Tibial nerve (tissue), 4 donors: ENCODE measurements around the gene MATN4. TPM values are rescaled to one million over a fixed set of nuclear protein-coding genes. Genes with fewer than 3 reads are reported as not detected.

Source experiments
- DNase-seq, 2 donors: peaks; one replicate each; pipeline ENCODE4 v3.0.0-alpha.2; 2019; ENCODE audit warnings: low spot score in 2 of 2
- H3K27ac ChIP-seq, 4 donors: fragments of 200-600 bp; sonication (generic) in 3 of 4; one replicate each; pipeline ENCODE4 v1.5.1; 2017 to 2019; ENCODE audit warnings: mild to moderate bottlenecking in 1 of 4
- H3K27me3 ChIP-seq, 2 donors: fragments of 200-600 bp; sonication (generic) in 1 of 2; one replicate each; pipeline versions ENCODE4 v1.5.1 to v1.6.0; 2017 to 2019
- H3K36me3 ChIP-seq, 3 donors: fragments of 200-600 bp; sonication (generic); one replicate each; pipeline ENCODE4 v1.5.1; 2018 to 2019
- H3K4me1 ChIP-seq, 4 donors: fragments of 200-600 bp; sonication (generic) in 3 of 4; one replicate each; pipeline ENCODE4 v1.5.1; 2017 to 2019
- H3K4me3 ChIP-seq, 4 donors: fragments of 200-600 bp; sonication (generic) in 3 of 4; one replicate each; pipeline ENCODE4 v1.5.1; 2017 to 2019; ENCODE audit warnings: mild to moderate bottlenecking in 1 of 4, moderate library complexity in 1 of 4
- H3K9me3 ChIP-seq, 4 donors: fragments of 200-600 bp; sonication (generic) in 3 of 4; one replicate each; pipeline ENCODE4 v1.5.1; 2017 to 2019
- EP300 ChIP-seq, 2 donors: sonication (generic); formaldehyde crosslinking; IDR thresholded peaks; one replicate each; pipeline ENCODE4 v1.6.1; 2017; ENCODE audit warnings: antibody characterized with exemption in 2 of 2, mild to moderate bottlenecking in 1 of 2
- POLR2A ChIP-seq, 2 donors: fragments of 450-650 bp; IDR thresholded peaks; one replicate each; pipeline ENCODE4 v1.6.1; 2017; ENCODE audit warnings: antibody characterized with exemption in 2 of 2, mild to moderate bottlenecking in 2 of 2, moderate library complexity in 2 of 2
- WGBS, 2 donors: methylation state at CpG; one replicate each; pipeline ENCODE4 v1.1.5; 2018; 5-methylcytosine and 5-hydroxymethylcytosine counted together
- total RNA-seq, 4 donors: library from RNA; depleted of rRNA; stranded (reverse); fragments of >200 nt; gene quantifications; one replicate each; pipeline ENCODE4 v1.1.0, GENCODE V29; 2016
- TF ChIP-seq, protein P1 (sequence below), 5 experiments: fragments of 200-600 bp in 3 of 5; fragments of 450-650 bp in 2 of 5; sonication (generic) in 3 of 5; IDR thresholded peaks; one replicate each; pipeline ENCODE4 v1.5.1; 2016 to 2019; ENCODE audit warnings: antibody characterized with exemption in 5 of 5, mild to moderate bottlenecking in 3 of 5, moderate library complexity in 2 of 5

The MATN4 gene
- total RNA-seq, 4 donors from 2014 or later, result not detected

DNA sequence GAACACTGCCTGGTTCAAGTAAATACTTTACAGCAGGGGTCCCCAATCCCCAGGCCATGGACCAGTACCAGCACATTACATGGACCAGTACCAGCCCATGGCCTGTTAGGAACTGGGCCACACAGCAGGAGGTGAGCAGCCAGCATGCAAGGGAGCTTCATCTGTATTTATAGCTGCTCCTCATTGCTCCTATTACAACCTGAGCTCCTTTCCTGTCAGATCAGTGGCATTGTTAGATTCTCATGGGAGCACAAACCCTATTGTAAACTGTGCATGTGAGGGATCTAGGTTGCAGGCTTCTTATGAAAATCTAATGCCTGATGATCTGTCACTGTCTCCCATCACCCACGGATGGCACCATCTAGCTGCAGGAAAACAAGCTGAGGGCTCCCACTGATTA is 13.4 kb downstream of the MATN4 start:
- peaks cover 0 to 40% (median 4%) of the 10 kb centered on the region in 4 donors for H3K4me1 ChIP-seq
- TF ChIP-seq POLR2A (IDR thresholded peaks at IDR 0.05), result no peak
- TF ChIP-seq, protein P1, sequence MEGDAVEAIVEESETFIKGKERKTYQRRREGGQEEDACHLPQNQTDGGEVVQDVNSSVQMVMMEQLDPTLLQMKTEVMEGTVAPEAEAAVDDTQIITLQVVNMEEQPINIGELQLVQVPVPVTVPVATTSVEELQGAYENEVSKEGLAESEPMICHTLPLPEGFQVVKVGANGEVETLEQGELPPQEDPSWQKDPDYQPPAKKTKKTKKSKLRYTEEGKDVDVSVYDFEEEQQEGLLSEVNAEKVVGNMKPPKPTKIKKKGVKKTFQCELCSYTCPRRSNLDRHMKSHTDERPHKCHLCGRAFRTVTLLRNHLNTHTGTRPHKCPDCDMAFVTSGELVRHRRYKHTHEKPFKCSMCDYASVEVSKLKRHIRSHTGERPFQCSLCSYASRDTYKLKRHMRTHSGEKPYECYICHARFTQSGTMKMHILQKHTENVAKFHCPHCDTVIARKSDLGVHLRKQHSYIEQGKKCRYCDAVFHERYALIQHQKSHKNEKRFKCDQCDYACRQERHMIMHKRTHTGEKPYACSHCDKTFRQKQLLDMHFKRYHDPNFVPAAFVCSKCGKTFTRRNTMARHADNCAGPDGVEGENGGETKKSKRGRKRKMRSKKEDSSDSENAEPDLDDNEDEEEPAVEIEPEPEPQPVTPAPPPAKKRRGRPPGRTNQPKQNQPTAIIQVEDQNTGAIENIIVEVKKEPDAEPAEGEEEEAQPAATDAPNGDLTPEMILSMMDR (IDR thresholded peaks at IDR 0.05), result no peak
- no peak for TF ChIP-seq EP300 (IDR thresholded peaks at IDR 0.05)
- no peak for DNase-seq
- no peak overlapping the region for H3K4me3 ChIP-seq
- H3K9me3 ChIP-seq, result no peaks in the 10 kb centered on the region
- no peak overlapping the region for H3K27ac ChIP-seq
- no peaks in the 10 kb centered on the region for H3K27me3 ChIP-seq
- WGBS, 2 donors, result 95 to 96% methylated on average over 1 of the region's 1 CpG
- no peaks in the 10 kb centered on the region for H3K36me3 ChIP-seq

DNA sequence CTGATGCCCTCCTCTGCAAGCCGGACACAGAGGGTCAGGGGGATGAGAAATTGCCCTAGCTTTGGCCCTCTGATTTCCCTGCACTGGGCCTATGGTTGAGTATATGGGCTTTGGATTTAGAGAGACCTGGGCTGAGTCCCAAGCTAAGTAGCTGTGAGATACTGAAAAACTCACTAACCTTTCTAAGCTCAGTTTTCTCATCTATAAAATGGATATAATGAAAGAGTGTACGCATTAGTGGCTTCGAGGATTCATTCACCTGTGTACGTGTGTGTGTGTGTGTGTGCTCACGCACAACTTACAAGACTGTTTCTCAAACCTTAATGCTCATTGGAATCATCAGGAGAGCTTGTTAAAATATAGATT is 14.1 kb downstream of the MATN4 start:
- no peaks in the 10 kb centered on the region for H3K36me3 ChIP-seq

DNA sequence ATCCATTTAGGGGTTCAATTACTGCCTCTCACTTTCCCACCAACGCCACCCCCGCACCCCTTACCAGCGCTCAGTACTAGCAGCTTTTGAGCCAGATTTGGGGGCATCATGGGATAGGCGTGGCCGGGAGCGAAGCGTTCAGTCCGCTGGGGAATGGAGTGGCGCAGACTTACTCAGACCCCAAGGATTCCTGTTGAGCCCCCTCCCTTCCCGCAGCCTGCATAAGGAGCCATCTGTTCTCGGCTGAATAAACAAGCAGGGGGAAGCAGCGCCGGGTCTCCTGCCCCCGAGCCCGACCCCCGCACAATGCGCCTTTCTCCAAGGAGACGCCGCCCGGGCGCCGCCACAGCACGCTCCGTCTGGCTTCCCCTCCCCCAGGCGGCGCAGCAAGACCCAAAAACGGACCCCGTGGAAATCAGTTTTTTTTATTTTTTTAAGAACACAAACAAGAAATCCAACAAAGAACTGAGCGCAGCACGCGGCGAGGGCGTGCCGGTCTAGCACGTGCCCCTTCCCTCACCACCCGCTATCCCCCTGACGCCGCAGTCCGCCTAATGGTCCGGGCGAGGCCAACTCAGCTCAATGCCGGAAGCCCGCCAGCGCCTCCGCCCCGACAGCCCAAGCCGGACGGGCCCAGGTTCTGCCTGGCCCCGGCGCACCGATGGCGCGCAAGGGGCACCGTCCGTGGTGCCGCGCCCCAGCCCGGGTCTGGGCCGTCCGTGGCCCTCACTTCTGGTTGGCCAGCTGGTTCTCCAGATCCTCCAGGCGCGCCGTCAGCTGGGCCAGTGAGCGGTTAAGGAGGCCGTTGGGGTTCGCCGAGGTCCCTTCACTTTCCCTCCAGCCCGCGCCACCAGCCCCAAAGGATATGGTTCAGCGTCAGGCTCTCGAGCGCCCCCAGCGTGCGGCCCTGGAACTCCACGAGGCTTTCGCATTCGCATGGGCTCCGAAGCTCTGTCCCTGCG is 14.8 kb downstream of the MATN4 start:
- Histone ChIP-seq H3K27ac (peak overlapping the region; percentile 64 to 88 (median 80)), H3K4me3 (peak overlapping the region; percentile 41 to 63 (median 51)), H3K27me3 (no peaks in the 10 kb centered on the region), H3K9me3 (no peaks in the 10 kb centered on the region), H3K4me1 (peaks cover 0 to 40% (median 4%) of the 10 kb centered on the region in 4 donors), H3K36me3 (no peaks in the 10 kb centered on the region)
- DNase-seq, result peak; percentile 63 to 85
- TF ChIP-seq, protein P1 (IDR thresholded peaks at IDR 0.05), result peak; percentile 93 to 99 (median 96)
- TF ChIP-seq POLR2A (IDR thresholded peaks at IDR 0.05) (peak in 1 of 2 donors; percentile 43), EP300 (IDR thresholded peaks at IDR 0.05) (peak in 1 of 2 donors; percentile 41)
- 3 to 5% methylated on average over 44 to 69 of the region's 79 CpGs for WGBS, 2 donors

More for the DNA sequence above, 14.1 kb downstream of the MATN4 start:
- Histone ChIP-seq H3K27ac (peak overlapping the region in 3 of 4 donors; percentile 78 to 88 (median 82)), H3K9me3 (no peaks in the 10 kb centered on the region), H3K4me3 (peak overlapping the region; percentile 41 to 63 (median 51)), H3K27me3 (no peaks in the 10 kb centered on the region), H3K4me1 (peaks cover 0 to 40% (median 4%) of the 10 kb centered on the region in 4 donors)
- WGBS, 2 donors, result 57 to 65% methylated on average over 5 of the region's 5 CpGs
- TF ChIP-seq, protein P1 (IDR thresholded peaks at IDR 0.05), result peak in 1 of 5 experiments; percentile 5
- TF ChIP-seq EP300 (IDR thresholded peaks at IDR 0.05), result no peak
- no peak for DNase-seq

DNA sequence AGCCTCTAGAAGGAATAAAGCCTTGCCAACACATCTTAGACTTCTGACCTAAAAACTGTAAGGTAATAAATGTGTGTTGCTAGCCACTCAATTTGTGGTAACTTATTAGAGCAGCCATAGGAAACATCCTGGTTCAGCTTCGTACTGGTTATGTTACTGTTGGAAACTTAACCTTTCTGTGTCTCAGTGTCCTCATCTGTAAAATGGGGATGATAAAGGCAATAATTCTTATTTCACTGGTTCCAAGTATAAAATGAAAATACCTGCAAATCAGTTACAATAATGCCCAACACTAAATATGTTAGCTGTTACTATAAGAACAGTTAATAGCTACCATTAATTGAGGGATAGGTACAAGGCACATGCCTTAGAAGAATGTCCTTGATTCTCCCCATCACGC is 15.8 kb downstream of the MATN4 start:
- Histone ChIP-seq H3K27me3 (no peaks in the 10 kb centered on the region), H3K4me1 (peaks cover 0 to 40% (median 4%) of the 10 kb centered on the region in 4 donors), H3K9me3 (no peaks in the 10 kb centered on the region), H3K27ac (peak overlapping the region in 2 of 4 donors; percentile 78 to 82), H3K36me3 (no peaks in the 10 kb centered on the region), H3K4me3 (no peak overlapping the region)
- no peak for TF ChIP-seq POLR2A (IDR thresholded peaks at IDR 0.05)
- TF ChIP-seq EP300 (IDR thresholded peaks at IDR 0.05), result no peak
- DNase-seq, result no peak
- WGBS, 2 donors, result 74 to 79% methylated on average over 2 of the region's 2 CpGs

DNA sequence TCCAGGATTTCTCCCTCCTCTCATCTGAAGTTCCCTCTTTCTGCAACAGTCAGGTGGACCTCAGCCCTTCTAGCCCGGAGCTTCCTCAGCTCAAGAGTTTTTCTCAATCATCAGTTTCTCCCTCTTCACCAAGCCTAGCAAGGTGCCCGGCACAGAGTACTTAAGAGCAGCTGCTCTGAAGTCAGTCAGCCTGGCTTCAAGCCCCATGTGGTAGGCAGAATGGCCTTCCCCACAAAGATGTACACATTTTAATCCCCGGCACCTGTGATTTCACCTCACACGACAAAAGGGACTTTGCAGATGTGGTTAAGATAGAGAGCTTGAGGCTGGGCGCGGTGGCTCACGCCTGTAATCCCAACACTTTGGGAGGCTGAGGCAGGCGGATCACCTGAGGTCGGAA is 16.6 kb downstream of the MATN4 start:
- DNase-seq, result no peak
- no peak overlapping the region for H3K4me3 ChIP-seq
- WGBS, 2 donors, result 77 to 86% methylated on average over 9 of the region's 9 CpGs
- no peaks in the 10 kb centered on the region for H3K9me3 ChIP-seq
- H3K36me3 ChIP-seq, result no peaks in the 10 kb centered on the region
- peaks cover 0 to 40% (median 4%) of the 10 kb centered on the region in 4 donors for H3K4me1 ChIP-seq
- H3K27me3 ChIP-seq, result no peaks in the 10 kb centered on the region
- H3K27ac ChIP-seq, result no peak overlapping the region
- no peak for TF ChIP-seq EP300 (IDR thresholded peaks at IDR 0.05)
- TF ChIP-seq, protein P1 (IDR thresholded peaks at IDR 0.05), result no peak
- TF ChIP-seq POLR2A (IDR thresholded peaks at IDR 0.05), result no peak
